ENCODE results near the gene UPP2.

UPP2 gene
- total RNA-seq = 0 to 0.12 reads per million in 2 experiments

DNA sequence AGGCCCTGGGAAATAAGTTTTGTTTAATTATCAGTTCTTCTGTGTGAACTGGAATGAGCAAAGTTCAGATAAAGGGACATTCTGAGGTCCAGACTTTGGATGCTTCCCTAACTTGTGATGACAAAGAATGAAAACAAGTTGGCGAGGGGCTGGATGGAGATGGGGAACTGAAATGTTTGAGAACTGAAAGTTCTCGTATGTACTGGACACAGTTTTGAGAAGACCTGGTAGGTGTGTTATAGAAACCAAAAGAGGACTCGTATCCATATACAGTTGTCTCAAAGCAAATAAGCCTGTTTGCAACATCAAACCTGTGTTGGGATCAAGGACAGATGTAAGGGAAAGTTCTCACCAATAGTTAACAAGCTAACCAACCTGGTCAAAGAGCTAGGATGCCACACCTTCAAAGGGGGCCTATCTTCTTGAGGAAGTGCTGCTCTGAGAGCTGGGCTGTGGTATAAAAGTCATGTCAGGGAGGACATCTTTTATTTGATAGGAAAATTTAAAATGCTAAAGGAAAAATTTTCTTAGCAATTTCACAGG, at the start of gene UPP2:
TSS of gene UPP2 (plus strand) at position 493 of the 543 bp plus-strand sequence. CDS start 188 bp downstream, outside the sequence.
- DNase-seq (ENCODE audit: low read depth) = no peak

DNA sequence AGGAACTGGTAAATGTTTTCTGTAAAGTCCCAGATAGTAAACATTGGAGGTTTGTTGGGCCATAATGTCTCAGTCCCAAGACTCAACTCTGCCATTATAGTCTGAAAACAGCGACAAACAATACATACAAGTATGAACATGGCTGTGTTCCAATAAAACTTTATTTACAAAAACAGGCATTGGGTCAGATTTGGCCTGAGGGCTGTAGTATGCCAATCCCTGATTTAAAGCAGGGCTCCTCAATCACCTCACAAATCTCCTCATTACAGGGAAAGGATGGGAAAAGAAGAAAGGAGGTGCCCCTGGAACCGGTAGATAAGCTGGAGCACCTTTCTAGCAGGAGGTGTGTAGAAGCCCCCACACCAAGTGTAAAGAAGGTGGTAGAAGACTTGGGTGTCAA, 48.9 kb upstream of the UPP2 start:
- DNase-seq (ENCODE audit: low read depth) = no peak

DNA sequence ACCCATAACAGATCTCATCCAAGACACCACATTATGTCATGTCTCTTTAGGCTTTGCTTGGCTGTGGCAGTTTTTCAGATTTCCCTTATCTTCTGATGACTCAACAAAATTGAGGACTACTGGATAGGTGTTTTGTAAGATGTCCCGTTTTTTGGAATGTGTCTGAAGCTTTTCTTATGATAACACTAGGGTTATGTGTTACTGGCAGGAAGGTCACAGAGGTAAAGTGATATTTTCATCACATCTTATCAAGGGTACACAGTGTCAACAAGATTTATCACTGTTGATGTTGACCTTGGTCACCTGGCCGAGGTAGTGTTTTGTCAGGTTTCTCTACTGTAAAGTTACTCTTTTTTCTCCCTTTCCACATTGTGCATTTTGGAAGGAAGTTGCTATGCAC, 44.8 kb upstream of the UPP2 start:
- no peak for DNase-seq (ENCODE audit: low read depth)

DNA sequence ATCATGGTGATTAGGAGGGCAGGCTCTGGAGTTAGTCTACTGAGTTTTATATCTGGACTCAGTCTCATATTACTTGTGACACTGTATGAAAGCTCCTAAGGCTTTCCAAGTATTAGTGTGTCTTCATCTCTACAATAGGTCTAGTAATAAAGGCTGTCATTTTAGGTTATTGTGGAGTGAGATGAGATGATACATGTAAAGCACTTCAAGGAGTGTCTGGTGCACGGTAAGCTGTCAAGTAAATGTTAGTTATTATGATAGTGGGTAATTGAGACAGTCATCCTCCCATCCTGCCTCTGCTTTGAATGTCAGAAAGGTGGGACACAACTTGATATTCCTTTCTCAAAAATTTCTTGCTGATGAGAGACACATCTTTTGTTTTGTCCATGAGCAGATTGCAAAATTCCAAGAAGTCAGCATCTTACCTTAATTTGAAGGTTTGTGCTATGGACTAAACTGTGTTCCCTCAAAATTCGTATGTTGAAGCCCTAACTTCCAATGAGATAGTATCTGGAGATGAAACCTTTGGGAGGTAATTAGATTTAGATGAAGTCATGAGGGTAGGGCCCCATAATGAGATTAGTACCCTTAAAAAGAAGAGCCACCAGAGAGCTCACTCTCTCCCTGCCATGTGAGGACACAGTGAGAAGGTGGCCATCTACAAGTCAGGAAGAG, 41.4 kb upstream of the UPP2 start:
- no peak for DNase-seq (ENCODE audit: low read depth)

DNA sequence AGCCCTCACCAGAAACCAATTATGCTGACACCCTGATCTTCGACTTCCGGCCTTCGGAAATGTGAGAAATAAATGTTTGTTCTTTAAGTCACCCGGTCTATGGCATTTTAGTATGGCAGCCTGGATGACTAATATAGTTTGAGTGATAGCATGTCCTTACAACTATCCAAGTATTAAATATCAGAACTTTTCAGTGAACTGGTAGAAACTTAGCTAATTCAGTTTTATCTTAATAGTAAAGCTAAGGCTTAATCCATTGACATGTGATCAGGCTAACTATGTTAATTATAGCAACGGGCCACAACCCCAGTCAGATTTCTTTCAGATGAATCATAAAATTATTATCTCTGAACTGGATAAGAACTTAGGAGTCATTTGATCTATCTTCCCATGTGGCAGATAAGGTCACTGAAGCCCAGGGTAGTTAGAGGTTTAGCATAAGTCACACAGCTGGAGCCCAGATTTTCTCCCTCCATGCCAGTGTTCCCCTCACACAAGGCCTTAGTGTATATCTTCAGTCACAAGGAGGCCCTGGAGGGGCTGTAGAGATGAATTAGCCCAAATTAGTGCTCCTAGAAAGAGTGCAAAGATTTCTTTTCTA, 40.7 kb upstream of the UPP2 start:
- no peak for DNase-seq (ENCODE audit: low read depth)

DNA sequence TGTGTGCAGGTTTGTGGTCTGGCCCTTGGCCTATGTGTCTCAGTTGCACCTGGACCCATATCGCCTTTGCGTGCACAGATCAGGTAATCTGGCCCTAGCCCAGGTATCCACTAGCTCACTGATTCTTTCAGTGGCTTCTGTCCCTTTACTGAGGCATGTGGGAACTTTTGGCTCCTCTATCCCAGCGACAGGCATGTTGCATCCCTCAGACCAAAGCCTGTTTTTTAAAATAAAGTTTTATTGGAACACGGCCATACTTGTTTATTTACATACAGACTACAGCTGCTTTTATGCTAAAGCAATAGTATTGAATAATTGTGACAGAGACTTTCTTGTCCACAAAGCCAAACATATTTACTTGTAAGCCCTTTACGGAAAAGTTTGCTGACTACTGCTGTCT, 39.9 kb upstream of the UPP2 start:
- no peak for DNase-seq (ENCODE audit: low read depth)

DNA sequence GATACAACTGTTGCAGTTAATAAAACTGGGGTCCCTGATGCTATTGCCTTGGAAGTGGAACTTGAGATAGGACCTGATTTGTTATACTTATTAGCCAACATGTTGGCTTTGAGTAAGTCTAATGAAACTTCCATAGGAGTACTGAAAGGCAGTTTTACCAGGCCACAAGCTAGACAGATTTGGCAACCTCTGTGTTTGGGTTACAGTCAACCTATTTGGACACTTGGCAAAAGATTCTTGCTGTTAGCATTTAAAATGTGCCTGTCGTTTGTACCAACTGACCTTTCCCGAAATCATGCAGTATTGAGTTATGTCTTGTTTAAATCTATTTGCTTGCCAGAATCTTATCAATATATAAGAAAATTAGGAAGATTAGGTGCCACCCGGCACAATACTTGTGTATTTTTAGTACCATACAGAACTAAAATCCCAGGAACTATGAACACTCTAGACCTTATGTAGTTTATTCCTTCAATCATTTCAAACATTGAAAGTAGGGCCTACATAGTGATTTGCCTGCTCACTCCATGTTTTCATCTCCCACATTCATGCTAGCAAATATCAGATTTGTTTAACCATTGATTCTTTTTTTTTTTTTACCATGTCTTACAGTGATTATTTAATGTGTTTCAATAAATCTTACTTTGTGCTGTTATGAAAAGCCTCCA, 35.5 kb upstream of the UPP2 start:
- DNase-seq (ENCODE audit: low read depth) = no peak

DNA sequence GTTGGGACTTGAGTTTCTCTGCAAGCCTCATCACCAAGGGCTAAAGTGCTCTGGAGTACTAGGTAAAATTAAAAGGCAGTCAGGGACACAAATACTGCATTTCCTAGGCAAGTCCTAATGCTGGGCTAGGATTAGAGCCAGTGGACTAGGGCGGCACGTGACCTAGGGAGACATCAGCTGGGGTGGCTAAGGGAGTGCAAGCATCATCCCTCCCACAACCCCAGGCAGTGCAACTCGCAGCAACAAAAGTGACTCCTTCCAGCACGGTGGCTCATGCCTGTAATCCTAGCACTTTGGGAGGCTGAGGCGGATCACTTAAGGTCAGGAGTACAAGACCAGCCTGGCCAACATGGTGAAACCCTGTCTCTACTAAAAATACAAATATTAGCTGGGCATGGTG, 30.7 kb upstream of the UPP2 start:
- no peak for DNase-seq (ENCODE audit: low read depth)

DNA sequence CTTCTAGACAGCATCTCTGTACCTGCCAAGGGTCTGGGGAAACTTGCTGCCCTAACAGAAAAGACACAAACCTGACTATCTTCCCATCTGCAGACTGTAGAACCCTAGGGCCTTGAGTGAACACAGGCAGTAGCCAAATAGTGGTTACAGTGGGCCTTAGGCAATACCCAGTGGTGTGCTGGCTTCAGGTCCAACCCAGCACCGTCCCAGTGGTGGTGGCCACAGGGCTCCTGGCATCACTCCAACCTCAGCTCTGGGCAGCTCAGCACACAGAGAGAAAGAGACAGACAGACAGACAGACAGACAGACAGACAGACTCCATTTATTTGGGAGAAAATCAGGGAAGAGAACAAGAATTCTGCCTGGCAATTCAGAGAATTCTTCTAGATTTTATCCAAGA, 29.3 kb upstream of the UPP2 start:
- DNase-seq (ENCODE audit: low read depth) = no peak

DNA sequence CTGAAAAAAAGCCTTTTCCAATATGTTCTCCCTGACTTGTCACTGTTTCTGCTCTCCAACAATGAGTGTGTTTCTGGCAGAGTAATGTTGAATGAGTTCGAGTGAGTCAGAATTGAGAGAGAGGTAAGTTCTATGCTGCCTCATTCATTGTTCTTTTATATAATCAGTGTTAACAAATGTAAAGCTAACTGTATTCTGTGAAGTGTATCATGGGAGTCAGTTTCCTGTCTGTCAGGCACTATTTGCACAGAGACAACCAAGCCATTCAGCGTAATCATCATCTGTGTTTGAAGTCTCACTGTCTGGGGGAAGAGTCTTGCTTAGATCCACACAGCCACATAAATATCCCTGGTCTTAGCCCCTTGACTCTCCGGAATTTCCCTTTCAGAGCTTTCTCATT, 22.0 kb upstream of the UPP2 start:
- DNase-seq (ENCODE audit: low read depth) = no peak

DNA sequence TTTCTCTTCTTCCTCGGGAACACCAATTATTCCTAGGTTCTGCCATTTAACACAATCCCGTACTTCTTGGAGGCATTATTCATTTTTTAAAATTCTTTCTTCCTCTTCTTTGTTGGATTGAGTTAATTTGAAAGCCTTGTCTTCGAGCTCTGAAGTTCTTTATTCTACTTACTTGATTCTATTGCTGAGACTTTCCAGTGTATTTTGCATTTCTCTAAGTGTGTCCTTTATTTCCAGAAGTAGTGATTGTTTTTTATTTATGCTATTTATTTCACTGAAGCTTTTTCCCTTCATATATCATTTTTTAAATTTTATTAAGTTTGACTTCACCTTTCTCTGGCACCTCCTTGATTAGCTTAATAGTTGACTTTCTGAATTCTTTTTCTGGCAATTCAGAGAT, 13.6 kb upstream of the UPP2 start:
- no peak for DNase-seq (ENCODE audit: low read depth)

DNA sequence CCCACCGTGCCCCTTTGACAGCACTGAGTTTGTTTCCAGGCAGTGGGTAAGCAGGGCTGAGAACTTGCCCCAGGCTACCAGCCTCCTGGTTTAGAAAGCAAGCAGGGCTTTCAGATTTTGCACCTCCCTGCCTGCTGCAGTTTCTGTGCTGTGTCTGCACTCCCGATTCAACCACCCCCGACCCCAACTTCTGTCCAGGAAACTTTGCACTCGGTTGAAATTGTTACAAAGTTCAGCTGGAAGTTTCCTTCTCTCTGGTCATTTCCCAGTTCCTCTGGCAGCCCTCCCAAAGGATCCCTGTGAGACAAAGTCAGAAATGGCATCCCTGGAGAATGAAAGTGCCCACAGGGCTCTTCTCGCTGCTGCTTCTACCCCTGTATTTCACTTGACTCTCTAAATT, 12.4 kb upstream of the UPP2 start:
- DNase-seq (ENCODE audit: low read depth) = no peak

DNA sequence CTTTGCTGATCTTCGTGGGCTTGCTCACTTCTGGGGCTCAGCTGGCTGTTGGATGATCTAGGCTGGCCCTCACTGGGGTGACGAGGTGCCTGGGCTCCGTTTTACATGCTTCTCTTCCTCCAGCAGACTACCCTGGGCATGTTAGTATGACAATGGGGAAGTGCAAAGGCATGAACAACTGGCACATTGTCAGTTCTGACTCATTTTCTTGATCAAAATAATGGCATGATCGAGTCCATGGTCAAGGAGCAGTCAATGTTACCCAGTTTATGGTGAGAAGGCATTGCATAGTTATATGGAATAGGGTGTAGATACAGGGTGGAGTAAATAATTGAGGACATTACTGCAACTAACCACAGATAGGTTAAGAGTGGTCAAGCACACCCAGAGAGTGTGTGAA, 10.0 kb upstream of the UPP2 start:
- no peak for DNase-seq (ENCODE audit: low read depth)

DNA sequence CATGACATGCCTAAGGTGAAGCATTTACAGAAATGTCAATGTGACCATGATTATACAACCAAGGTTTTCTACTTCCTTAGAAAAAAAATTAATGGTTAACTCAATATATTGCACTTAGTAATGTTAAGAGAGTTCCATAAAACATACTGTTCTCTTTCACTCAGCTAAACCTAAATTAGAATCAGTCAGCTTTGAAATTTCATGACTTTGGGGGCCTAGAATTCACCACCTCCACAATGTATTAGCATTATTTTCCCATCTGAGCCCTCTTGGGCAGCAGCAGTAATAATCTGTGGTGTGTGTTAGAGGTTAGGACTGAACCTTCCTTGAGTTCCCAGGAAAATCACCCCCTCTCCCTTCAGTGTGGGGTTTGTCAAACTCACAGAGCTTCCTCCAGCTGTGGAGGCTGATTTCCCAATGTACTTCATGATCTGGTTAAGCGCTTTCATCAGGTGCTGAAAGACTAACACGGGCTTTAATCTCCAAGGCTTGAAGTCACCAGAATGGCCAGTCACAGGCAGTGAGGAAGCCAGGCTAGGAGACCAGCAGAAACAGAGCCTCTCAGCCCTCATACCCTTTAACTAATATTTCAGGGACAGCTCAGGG, 7.1 kb upstream of the UPP2 start:
- DNase-seq (ENCODE audit: low read depth) = no peak

DNA sequence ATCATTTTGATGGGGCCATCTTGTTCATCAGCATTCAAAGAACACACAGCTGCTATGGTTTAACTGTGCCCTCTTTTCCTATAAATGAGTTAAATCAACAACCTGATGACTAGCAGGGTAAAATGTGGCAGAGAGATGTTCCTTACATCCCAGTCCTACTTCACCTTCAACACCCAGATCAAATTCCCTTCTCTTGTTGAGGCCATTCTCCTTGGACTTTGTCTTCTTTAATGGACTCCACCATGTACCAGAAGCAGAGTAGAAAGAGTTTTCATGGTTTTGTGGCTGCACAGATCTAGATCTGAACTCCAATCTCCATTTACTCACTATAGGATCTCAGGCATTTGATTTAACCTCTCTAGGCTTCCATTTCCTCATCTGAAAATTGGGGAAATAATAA, 6.4 kb upstream of the UPP2 start:
- no peak for DNase-seq (ENCODE audit: low read depth)

DNA sequence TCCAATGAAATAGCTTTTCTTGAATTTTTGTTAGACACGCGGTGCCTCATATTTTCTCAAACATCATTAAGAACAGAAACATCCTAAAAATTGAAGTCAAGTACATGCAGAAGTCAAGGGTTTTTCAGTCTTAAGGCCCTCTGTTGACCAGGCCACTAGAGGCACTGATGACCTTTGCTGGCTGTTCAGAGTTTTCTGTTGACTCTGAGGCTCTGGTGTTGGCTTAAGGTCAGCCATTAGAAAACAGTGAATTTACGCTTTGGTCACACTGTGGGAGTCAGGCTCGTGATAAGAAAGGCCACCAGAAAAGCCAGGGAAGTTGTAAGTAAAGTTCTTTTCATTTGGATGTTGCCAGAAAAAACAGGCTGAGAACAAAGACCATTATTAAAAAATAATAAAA, 5.8 kb upstream of the UPP2 start:
- DNase-seq (ENCODE audit: low read depth) = no peak

DNA sequence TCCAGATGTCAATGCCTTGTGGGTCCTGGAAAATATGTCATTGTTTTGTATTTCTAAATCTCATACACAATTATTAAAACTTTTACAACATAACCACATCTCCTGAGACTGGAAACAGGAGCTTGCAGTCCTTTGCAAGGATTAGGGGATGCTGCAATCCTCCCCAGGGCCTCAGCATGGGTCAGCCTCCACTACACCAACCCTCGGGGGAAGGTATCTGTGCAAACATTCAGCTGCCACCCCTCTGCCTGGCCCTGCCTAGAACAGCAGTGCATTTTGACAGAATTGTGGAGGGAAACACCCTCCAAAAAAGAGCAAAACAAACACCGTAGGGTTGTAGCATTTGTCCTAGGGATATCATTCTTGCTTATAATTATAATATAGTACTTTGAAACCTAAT, 4.2 kb upstream of the UPP2 start:
- no peak for DNase-seq (ENCODE audit: low read depth)

DNA sequence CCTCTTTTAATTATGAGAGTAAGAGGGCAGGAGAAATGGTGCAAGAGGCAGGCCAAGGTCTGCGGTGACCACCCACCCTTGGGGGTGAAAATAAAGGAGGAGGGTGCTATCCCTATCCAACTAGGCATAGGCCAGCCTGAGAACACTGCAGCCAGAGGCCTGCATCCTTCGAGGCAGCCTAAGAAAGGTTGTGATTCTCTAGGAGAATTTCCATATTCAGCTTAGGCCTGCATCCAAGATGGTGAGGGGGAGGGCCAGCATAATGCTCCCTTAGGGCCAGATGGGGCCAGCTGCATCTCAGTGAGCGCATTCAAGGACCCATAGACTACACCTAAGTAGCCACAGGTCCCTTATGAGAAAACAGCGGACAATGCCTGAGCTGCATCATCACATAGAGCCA, 3.5 kb upstream of the UPP2 start:
- DNase-seq (ENCODE audit: low read depth) = no peak

DNA sequence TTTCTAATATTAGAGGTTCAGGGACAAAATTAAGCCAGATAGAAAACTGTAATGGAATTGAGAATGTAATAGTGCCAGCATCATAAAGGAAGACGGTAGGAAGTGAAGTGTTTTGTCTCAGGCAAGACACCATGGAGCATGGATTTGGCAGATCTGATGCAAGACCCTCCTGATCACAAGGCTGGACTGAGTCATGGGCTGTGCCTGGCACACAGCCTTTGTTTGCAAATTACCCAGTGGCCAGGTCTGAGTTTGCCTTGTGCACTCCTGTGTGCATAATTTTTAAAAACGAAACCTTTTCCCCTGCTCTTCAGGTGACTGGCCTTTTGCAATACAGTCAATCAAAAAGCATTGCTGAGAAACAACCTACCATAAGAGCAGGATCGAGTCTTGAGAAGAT, 2.0 kb upstream of the UPP2 start:
- DNase-seq (ENCODE audit: low read depth) = no peak

DNA sequence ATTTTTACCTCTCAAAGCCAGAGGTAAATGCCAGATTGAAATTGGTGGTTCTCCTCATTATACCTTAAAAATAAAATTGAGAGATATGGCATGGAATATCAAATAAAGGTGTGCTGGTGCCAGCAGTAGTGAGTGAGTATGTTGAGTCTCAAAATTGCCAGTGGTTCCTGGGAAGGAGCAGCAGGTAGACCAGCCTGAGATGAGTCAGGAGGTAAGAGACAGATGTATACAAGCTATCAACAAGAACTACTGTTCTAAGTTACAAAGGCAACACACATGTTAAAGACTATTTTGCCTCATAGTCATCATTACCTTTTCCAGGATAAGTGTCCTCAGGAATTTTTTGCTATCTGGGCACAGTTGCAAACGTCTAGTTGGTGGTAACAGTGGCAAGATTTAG, 1.3 kb upstream of the UPP2 start:
- DNase-seq (ENCODE audit: low read depth) = no peak

DNA sequence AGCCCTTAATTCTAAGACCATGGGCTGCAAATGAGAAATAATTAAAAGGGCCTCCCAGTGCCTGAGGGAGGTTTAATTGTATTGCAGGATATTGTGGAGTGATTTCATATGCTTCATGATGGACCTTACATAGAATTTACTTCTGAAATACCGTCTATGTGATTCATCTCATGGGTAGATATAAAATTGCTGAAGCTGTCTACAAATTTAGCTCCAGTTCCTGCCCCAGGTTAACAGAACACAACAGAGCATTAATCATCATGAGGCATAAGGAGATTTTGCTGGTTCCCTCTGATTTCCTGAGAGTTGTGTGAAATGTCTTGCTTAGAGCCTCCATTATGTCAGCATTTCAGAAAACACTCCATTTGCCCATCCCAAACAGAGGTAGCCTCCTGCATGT, 770 bp downstream of the UPP2 start:
- DNase-seq (ENCODE audit: low read depth) = no peak

DNA sequence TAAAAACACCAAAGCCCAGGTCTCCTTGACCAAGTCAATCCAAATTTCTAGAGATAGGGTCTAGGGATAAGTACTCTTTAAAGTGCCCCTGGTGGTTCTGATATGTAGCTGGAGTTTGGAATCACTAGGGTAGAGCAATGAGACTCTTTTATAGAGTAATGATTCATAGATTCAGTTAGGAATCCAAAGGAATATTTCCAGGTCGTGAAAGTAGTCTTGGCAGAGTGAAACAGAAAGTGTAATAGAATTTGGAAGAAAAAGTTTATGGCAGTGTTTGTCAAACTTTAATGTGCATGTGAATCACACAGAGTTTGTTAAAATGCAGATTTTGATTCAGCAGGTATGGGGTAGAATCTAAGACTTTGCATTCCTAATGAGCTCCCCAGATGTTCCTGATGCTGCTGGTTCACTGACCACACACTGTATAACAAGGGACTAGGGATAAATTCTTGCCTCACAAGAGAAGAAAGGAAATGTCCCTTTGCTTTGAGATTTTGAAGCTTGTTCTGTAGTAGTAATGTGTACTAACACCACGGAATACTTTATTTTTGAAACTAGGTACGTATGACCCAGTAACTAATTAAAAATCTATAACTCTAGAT, 1.8 kb downstream of the UPP2 start:
- DNase-seq (ENCODE audit: low read depth) = no peak

DNA sequence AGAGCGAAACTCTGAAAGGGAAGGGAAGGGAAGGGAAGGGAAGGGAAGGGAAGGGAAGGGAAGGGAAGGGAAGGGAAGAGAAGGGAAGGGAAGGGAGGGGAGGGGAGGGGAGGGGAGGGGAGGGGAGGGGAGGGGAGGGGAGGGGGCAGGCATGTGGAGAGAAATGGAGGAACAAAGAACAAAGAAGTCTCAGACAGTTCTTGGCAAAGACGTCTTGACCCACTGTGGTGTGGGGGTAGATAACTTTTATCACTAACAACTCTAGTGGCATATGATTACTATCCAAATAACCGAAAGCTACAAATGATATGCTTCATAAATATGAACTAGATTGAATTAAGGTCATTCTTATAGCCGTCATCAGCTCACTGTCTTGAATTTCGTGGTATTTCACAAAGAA, 3.2 kb downstream of the UPP2 start:
- no peak for DNase-seq (ENCODE audit: low read depth)

All from T follicular helper cell (primary cell).